ENCODE data around the gene TIMELESS.
"Not testable (repeated sequence)": the region's sequence is repeated elsewhere in the genome, so short reads cannot be mapped to it uniquely, and the experiment has no call there.

Gene TIMELESS

GRCh38 chr12:56462565-56462964 is 13.3 kb upstream of the TIMELESS start:
- DNase-seq (ENCODE audit: low spot score), result no peak

GRCh38 chr12:56461235-56462159 is 12.3 kb upstream of the TIMELESS start:
- no peak for DNase-seq (ENCODE audit: low spot score)

- no peak for DNase-seq (ENCODE audit: low spot score)
These were observed 8.6 kb upstream of the TIMELESS start for GRCh38 chr12:56457817-56458216.

- DNase-seq (ENCODE audit: low spot score), result no peak
These were observed 5.3 kb upstream of the TIMELESS start, which contains the start of gene MIP for GRCh38 chr12:56454557-56454956. TSS of gene MIP (minus strand) at chr12:56454657. CDS start at chr12:56454613, 44 bp downstream.

GRCh38 chr12:56451147-56451546 is 1.9 kb upstream of the TIMELESS start:
- no peak for DNase-seq (ENCODE audit: low spot score)

- DNase-seq (ENCODE audit: low spot score), result no peak
These were observed 1.0 kb upstream of the TIMELESS start for GRCh38 chr12:56450241-56450640.

- no peak for DNase-seq (ENCODE audit: low spot score)
These were observed 377 bp upstream of the TIMELESS start for GRCh38 chr12:56449622-56449984.

GRCh38 chr12:56443208-56443607 is 6.0 kb downstream of the TIMELESS start:
- DNase-seq (ENCODE audit: low spot score), result not testable (repeated sequence)

- DNase-seq (ENCODE audit: low spot score), result no peak
These were observed 11.6 kb downstream of the TIMELESS start for GRCh38 chr12:56437430-56438176.

- no peak for DNase-seq (ENCODE audit: low spot score)
These were observed 14.4 kb downstream of the TIMELESS start for GRCh38 chr12:56434828-56435227.

GRCh38 chr12:56431850-56432249 is 17.4 kb downstream of the TIMELESS start:
- no peak for DNase-seq (ENCODE audit: low spot score)

GRCh38 chr12:56431288-56431687 is 17.9 kb downstream of the TIMELESS start:
- DNase-seq (ENCODE audit: low spot score), result no peak

GRCh38 chr12:56425940-56426438 is 23.2 kb downstream of the TIMELESS start:
- DNase-seq (ENCODE audit: low spot score), result no peak

- no peak for DNase-seq (ENCODE audit: low spot score)
These were observed 24.0 kb downstream of the TIMELESS start for GRCh38 chr12:56425193-56425592.

- DNase-seq (ENCODE audit: low spot score), result no peak
These were observed 28.8 kb downstream of the TIMELESS start for GRCh38 chr12:56420411-56420810.

GRCh38 chr12:56417739-56418138 is 31.5 kb downstream of the TIMELESS start:
- DNase-seq (ENCODE audit: low spot score), result no peak

- DNase-seq (ENCODE audit: low spot score), result no peak
These were observed 34.8 kb downstream of the TIMELESS start for GRCh38 chr12:56414401-56414800.

- DNase-seq (ENCODE audit: low spot score), result no peak
These were observed 35.8 kb downstream of the TIMELESS start for GRCh38 chr12:56413392-56413791.

- DNase-seq (ENCODE audit: low spot score), result no peak
These were observed 37.2 kb downstream of the TIMELESS start for GRCh38 chr12:56411781-56412639.

- no peak for DNase-seq (ENCODE audit: low spot score)
These were observed 38.5 kb downstream of the TIMELESS start for GRCh38 chr12:56410768-56411167.

- no peak for DNase-seq (ENCODE audit: low spot score)
These were observed 40.3 kb downstream of the TIMELESS start for GRCh38 chr12:56408799-56409417.
